ENCODE results near the gene LPP.
A peak's percentile ranks its signal among the peaks of the same experiment; 100 is the strongest.

Gene LPP

GRCh38 chr3:188218603-188219002 is 64.6 kb downstream of the LPP start:
- no peak for DNase-seq

- no peak for DNase-seq
These were observed 65.2 kb downstream of the LPP start for GRCh38 chr3:188219147-188219546.

- DNase-seq, result no peak
These were observed 66.3 kb downstream of the LPP start for GRCh38 chr3:188220097-188220788.

GRCh38 chr3:188220988-188221818 is 67.2 kb downstream of the LPP start:
- DNase-seq, result no peak

- no peak for DNase-seq
These were observed 70.0 kb downstream of the LPP start for GRCh38 chr3:188223936-188224335.

GRCh38 chr3:188227442-188227841 is 73.5 kb downstream of the LPP start:
- DNase-seq, result no peak

GRCh38 chr3:188229177-188229576 is 75.2 kb downstream of the LPP start:
- DNase-seq, result no peak

GRCh38 chr3:188229726-188230125 is 75.8 kb downstream of the LPP start:
- no peak for DNase-seq

- no peak for DNase-seq
These were observed 77.0 kb downstream of the LPP start for GRCh38 chr3:188230962-188231361.

GRCh38 chr3:188231456-188231855 is 77.5 kb downstream of the LPP start:
- no peak for DNase-seq

GRCh38 chr3:188232656-188233055 is 78.7 kb downstream of the LPP start:
- no peak for DNase-seq

GRCh38 chr3:188233320-188233719 is 79.4 kb downstream of the LPP start:
- no peak for DNase-seq

- DNase-seq, result no peak
These were observed 80.2 kb downstream of the LPP start for GRCh38 chr3:188234132-188234531.

GRCh38 chr3:188236271-188236670 is 82.3 kb downstream of the LPP start:
- no peak for DNase-seq

- no peak for DNase-seq
These were observed 85.1 kb downstream of the LPP start for GRCh38 chr3:188239035-188239434.

- DNase-seq, result no peak
These were observed 85.6 kb downstream of the LPP start for GRCh38 chr3:188239577-188239976.

- no peak for DNase-seq
These were observed 86.4 kb downstream of the LPP start for GRCh38 chr3:188240189-188240981.

GRCh38 chr3:188241072-188241471 is 87.1 kb downstream of the LPP start:
- DNase-seq, result peak in 14 of 56 donors; percentile 4 to 42 (median 14)

GRCh38 chr3:188241883-188242282 is 87.9 kb downstream of the LPP start:
- no peak for DNase-seq

GRCh38 chr3:188242436-188243123 is 88.6 kb downstream of the LPP start:
- no peak for DNase-seq

GRCh38 chr3:188243124-188243795 is 89.3 kb downstream of the LPP start:
- DNase-seq, result no peak

Data from amygdala (tissue), 56 donors.